ENCODE data around the gene TMEM150B.

GRCh38 chr19:55358943-55359908 is 34.1 kb upstream of the TMEM150B start:
- TF ChIP-seq, protein P1, sequence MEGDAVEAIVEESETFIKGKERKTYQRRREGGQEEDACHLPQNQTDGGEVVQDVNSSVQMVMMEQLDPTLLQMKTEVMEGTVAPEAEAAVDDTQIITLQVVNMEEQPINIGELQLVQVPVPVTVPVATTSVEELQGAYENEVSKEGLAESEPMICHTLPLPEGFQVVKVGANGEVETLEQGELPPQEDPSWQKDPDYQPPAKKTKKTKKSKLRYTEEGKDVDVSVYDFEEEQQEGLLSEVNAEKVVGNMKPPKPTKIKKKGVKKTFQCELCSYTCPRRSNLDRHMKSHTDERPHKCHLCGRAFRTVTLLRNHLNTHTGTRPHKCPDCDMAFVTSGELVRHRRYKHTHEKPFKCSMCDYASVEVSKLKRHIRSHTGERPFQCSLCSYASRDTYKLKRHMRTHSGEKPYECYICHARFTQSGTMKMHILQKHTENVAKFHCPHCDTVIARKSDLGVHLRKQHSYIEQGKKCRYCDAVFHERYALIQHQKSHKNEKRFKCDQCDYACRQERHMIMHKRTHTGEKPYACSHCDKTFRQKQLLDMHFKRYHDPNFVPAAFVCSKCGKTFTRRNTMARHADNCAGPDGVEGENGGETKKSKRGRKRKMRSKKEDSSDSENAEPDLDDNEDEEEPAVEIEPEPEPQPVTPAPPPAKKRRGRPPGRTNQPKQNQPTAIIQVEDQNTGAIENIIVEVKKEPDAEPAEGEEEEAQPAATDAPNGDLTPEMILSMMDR (IDR thresholded peaks at IDR 0.05; ENCODE audit: low read length) = no peak
- no peak for TF ChIP-seq EZH2 (IDR thresholded peaks at IDR 0.05; ENCODE audit: borderline replicate concordance, low read length)

Measured in OCI-LY1 (cell line).